ENCODE results near the gene EYS.

DNA sequence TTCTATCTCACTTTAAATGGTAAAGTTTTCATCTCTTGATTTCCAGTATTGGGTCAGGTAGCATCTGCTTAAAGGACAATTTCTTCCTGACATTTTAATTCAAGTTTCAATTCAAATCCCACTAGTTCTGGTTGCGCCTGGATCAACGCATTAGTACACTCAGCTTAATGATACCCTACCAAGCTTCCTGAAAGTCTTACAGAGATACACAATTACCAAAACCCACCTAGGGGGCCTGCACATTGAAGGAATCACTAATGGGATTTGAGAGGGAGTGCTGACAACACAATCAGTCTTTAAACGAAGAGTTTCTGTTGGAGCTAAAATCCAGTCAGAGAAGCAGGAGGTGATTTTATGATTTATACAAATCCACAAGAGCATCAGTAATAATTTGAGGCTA is 1778.4 kb downstream of the EYS start:
- TF ChIP-seq, protein P1, sequence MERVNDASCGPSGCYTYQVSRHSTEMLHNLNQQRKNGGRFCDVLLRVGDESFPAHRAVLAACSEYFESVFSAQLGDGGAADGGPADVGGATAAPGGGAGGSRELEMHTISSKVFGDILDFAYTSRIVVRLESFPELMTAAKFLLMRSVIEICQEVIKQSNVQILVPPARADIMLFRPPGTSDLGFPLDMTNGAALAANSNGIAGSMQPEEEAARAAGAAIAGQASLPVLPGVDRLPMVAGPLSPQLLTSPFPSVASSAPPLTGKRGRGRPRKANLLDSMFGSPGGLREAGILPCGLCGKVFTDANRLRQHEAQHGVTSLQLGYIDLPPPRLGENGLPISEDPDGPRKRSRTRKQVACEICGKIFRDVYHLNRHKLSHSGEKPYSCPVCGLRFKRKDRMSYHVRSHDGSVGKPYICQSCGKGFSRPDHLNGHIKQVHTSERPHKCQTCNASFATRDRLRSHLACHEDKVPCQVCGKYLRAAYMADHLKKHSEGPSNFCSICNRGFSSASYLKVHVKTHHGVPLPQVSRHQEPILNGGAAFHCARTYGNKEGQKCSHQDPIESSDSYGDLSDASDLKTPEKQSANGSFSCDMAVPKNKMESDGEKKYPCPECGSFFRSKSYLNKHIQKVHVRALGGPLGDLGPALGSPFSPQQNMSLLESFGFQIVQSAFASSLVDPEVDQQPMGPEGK (CRISPR knock-in tag; IDR thresholded peaks at IDR 0.05; ENCODE audit: borderline replicate concordance): no peak
- no peak for TF ChIP-seq GLIS3 (CRISPR knock-in tag; IDR thresholded peaks at IDR 0.05)
- TF ChIP-seq ZNF70 (CRISPR knock-in tag; IDR thresholded peaks at IDR 0.05): no peak
- TF ChIP-seq CSDC2 (CRISPR knock-in tag; IDR thresholded peaks at IDR 0.05): no peak
- no peak for TF ChIP-seq RARB (CRISPR knock-in tag; IDR thresholded peaks at IDR 0.05)
- TF ChIP-seq OSR1 (CRISPR knock-in tag; IDR thresholded peaks at IDR 0.05): no peak
- no peak for TF ChIP-seq TOX (CRISPR knock-in tag; IDR thresholded peaks at IDR 0.05; ENCODE audit: borderline replicate concordance)
- no peak for TF ChIP-seq ZFP30 (CRISPR knock-in tag; IDR thresholded peaks at IDR 0.05)
- TF ChIP-seq ZNF8 (CRISPR knock-in tag; IDR thresholded peaks at IDR 0.05): no peak
- no peak for TF ChIP-seq ESRRG (CRISPR knock-in tag; IDR thresholded peaks at IDR 0.05)
- no peak for TF ChIP-seq ZNF565 (CRISPR knock-in tag; conservative IDR thresholded peaks at IDR 0.05; ENCODE audit: low read depth)
- TF ChIP-seq, protein P2, sequence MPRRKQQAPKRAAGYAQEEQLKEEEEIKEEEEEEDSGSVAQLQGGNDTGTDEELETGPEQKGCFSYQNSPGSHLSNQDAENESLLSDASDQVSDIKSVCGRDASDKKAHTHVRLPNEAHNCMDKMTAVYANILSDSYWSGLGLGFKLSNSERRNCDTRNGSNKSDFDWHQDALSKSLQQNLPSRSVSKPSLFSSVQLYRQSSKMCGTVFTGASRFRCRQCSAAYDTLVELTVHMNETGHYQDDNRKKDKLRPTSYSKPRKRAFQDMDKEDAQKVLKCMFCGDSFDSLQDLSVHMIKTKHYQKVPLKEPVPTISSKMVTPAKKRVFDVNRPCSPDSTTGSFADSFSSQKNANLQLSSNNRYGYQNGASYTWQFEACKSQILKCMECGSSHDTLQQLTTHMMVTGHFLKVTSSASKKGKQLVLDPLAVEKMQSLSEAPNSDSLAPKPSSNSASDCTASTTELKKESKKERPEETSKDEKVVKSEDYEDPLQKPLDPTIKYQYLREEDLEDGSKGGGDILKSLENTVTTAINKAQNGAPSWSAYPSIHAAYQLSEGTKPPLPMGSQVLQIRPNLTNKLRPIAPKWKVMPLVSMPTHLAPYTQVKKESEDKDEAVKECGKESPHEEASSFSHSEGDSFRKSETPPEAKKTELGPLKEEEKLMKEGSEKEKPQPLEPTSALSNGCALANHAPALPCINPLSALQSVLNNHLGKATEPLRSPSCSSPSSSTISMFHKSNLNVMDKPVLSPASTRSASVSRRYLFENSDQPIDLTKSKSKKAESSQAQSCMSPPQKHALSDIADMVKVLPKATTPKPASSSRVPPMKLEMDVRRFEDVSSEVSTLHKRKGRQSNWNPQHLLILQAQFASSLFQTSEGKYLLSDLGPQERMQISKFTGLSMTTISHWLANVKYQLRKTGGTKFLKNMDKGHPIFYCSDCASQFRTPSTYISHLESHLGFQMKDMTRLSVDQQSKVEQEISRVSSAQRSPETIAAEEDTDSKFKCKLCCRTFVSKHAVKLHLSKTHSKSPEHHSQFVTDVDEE (CRISPR knock-in tag; IDR thresholded peaks at IDR 0.05): no peak
- no peak for TF ChIP-seq SNAI2 (CRISPR knock-in tag; IDR thresholded peaks at IDR 0.05)
- TF ChIP-seq, protein P3, sequence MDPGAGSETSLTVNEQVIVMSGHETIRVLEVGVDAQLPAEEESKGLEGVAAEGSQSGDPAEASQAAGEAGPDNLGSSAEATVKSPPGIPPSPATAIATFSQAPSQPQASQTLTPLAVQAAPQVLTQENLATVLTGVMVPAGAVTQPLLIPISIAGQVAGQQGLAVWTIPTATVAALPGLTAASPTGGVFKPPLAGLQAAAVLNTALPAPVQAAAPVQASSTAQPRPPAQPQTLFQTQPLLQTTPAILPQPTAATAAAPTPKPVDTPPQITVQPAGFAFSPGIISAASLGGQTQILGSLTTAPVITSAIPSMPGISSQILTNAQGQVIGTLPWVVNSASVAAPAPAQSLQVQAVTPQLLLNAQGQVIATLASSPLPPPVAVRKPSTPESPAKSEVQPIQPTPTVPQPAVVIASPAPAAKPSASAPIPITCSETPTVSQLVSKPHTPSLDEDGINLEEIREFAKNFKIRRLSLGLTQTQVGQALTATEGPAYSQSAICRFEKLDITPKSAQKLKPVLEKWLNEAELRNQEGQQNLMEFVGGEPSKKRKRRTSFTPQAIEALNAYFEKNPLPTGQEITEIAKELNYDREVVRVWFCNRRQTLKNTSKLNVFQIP (CRISPR knock-in tag; IDR thresholded peaks at IDR 0.05; ENCODE audit: borderline replicate concordance, low read depth): no peak

Data from SK-N-SH treated with all-trans-retinoic acid at 6 μM for 48 hours (cell line).